Neural progenitor cell (in vitro differentiated cells): ENCODE data around the gene SLC26A2.

Experiments
- CTCF ChIP-seq: fragments of 200-600 bp; sonication (generic); IDR thresholded peaks from 2 replicates; pipeline ENCODE4 v1.5.1; 2017; ENCODE audit warnings: antibody characterized with exemption, mild to moderate bottlenecking
- EZH2 ChIP-seq: fragments of 200-600 bp; sonication (generic); IDR thresholded peaks from 2 replicates; pipeline ENCODE4 v1.6.1; 2017; ENCODE audit warnings: antibody characterized with exemption, mild to moderate bottlenecking, moderate library complexity

- TF ChIP-seq CTCF (no peak), EZH2 (no peak)
Observed at GRCh38 chr5:150009671-150010387, 49.3 kb downstream of the SLC26A2 start.
